GM21737 (cell line): Measurements from ENCODE around the gene PSME2.
A peak's percentile ranks its signal among the peaks of the same experiment; 100 is the strongest.

Experiments
- ATAC-seq: cut with Tn5 transposase; IDR thresholded peaks from one replicate; pipeline ENCODE4 v1.9.1; 2021; ENCODE audit warnings: mild to moderate bottlenecking, moderate library complexity; ENCODE audit not compliant: unreplicated experiment

PSME2 gene

GRCh38 chr14:24146453-24146977 lies at the start of gene PSME2:
Gene PSME2, minus strand, starts transcription at chr14:24146610. Its CDS starts 29 bp downstream, at chr14:24146581.
- ATAC-seq, result peak; percentile 63

- ATAC-seq, result peak; percentile 80
These were observed 49.0 kb upstream of the PSME2 start, which contains the start of gene TM9SF1 for GRCh38 chr14:24195186-24196070. Gene TM9SF1, minus strand, starts transcription at chr14:24195441. Its CDS starts 422 bp downstream, at chr14:24195019.

- no peak for ATAC-seq
These were observed 48.4 kb upstream of the PSME2 start for GRCh38 chr14:24194873-24195185.

GRCh38 chr14:24194186-24194872 lies 47.9 kb upstream of the PSME2 start:
- ATAC-seq, result no peak

- ATAC-seq, result no peak
These were observed 46.5 kb upstream of the PSME2 start for GRCh38 chr14:24192933-24193332.

GRCh38 chr14:24190416-24190815 lies 44.0 kb upstream of the PSME2 start:
- no peak for ATAC-seq

- ATAC-seq, result no peak
These were observed 43.0 kb upstream of the PSME2 start for GRCh38 chr14:24189460-24189859.

- no peak for ATAC-seq
These were observed 42.6 kb upstream of the PSME2 start for GRCh38 chr14:24189059-24189375.

GRCh38 chr14:24188251-24189058 lies 42.0 kb upstream of the PSME2 start, which contains the start of gene IPO4:
Gene IPO4, minus strand, starts transcription at chr14:24188816. Its CDS starts 29 bp downstream, at chr14:24188787.
- peak; percentile 79 for ATAC-seq

GRCh38 chr14:24187539-24187915 lies 41.1 kb upstream of the PSME2 start:
- no peak for ATAC-seq

GRCh38 chr14:24186831-24187538 lies 40.6 kb upstream of the PSME2 start:
- ATAC-seq, result no peak

GRCh38 chr14:24185741-24186140 lies 39.3 kb upstream of the PSME2 start:
- no peak for ATAC-seq

GRCh38 chr14:24185026-24185425 lies 38.6 kb upstream of the PSME2 start:
- ATAC-seq, result no peak

- ATAC-seq, result no peak
These were observed 37.9 kb upstream of the PSME2 start for GRCh38 chr14:24184104-24184970.

- ATAC-seq, result no peak
These were observed 36.6 kb upstream of the PSME2 start for GRCh38 chr14:24183014-24183481.

GRCh38 chr14:24182110-24182882 lies 35.9 kb upstream of the PSME2 start:
- no peak for ATAC-seq

- no peak for ATAC-seq
These were observed 35.1 kb upstream of the PSME2 start for GRCh38 chr14:24181371-24182077.
